Type B pancreatic cell (in vitro differentiated cells): ENCODE data around the gene KY. TPM values are rescaled to one million over a fixed set of nuclear protein-coding genes. Genes with fewer than 3 reads are reported as not detected.

Experiments used
- DNase-seq: peaks from one replicate; pipeline ENCODE4 v3.0.0; 2021; ENCODE audit warnings: mixed read lengths; ENCODE audit not compliant: unreplicated experiment; ENCODE audit errors: extremely low spot score
- H3K27ac Mint-ChIP-seq: 2 replicates; pipeline ENCODE4 v1.8.0; 2021; ENCODE audit warnings: mild to moderate bottlenecking, mixed read lengths
- H3K27me3 Mint-ChIP-seq: 2 replicates; pipeline ENCODE4 v1.8.0; 2021; ENCODE audit warnings: mixed read lengths
- H3K36me3 Mint-ChIP-seq: 2 replicates; pipeline ENCODE4 v1.8.0; 2021; ENCODE audit warnings: mixed read lengths
- H3K4me1 Mint-ChIP-seq: one replicate; pipeline ENCODE4 v1.8.0; 2021; ENCODE audit warnings: mixed read lengths; ENCODE audit not compliant: unreplicated experiment
- H3K4me3 Mint-ChIP-seq: 2 replicates; pipeline ENCODE4 v1.8.0; 2021; ENCODE audit warnings: mild to moderate bottlenecking, mixed read lengths
- H3K9me3 Mint-ChIP-seq: 2 replicates; pipeline ENCODE4 v1.8.0; 2021; ENCODE audit warnings: mixed read lengths
- CTCF ChIP-seq: fragments of 200-600 bp; sonication (generic); conservative IDR thresholded peaks from 2 replicates; pipeline ENCODE4 v1.5.0; 2021; ENCODE audit warnings: antibody characterized with exemption, mild to moderate bottlenecking
- total RNA-seq: library from RNA; stranded (reverse); gene quantifications from 2 replicates; pipeline ENCODE4 v1.2.1, GENCODE V29; 2021; ENCODE audit warnings: low replicate concordance

KY gene
- total RNA-seq, 1 donor from 2014 or later: 0.58 TPM

GRCh38 chr3:134643150-134643675 lies 7.6 kb downstream of the KY start:
- no peak overlapping the region for H3K27ac Mint-ChIP-seq
- peaks cover 7% of the 10 kb centered on the region for H3K9me3 Mint-ChIP-seq
- H3K4me3 Mint-ChIP-seq: no peak overlapping the region
- TF ChIP-seq CTCF: no peak
- H3K4me1 Mint-ChIP-seq: peaks cover 6% of the 10 kb centered on the region
- H3K27me3 Mint-ChIP-seq: peaks cover 21% of the 10 kb centered on the region
- no peaks in the 10 kb centered on the region for H3K36me3 Mint-ChIP-seq
- DNase-seq: no peak

- Mint-ChIP-seq H3K27ac (no peak overlapping the region), H3K9me3 (peaks cover 7% of the 10 kb centered on the region), H3K4me3 (no peak overlapping the region), H3K36me3 (no peaks in the 10 kb centered on the region), H3K27me3 (peaks cover 15% of the 10 kb centered on the region), H3K4me1 (peaks cover 6% of the 10 kb centered on the region)
- no peak for TF ChIP-seq CTCF
- DNase-seq: no peak
Measured at GRCh38 chr3:134642445-134643149, 8.2 kb downstream of the KY start.

GRCh38 chr3:134641671-134642300 lies 9.0 kb downstream of the KY start:
- peaks cover 6% of the 10 kb centered on the region for H3K4me1 Mint-ChIP-seq
- DNase-seq: no peak
- no peak for TF ChIP-seq CTCF
- no peaks in the 10 kb centered on the region for H3K36me3 Mint-ChIP-seq
- H3K27ac Mint-ChIP-seq: no peak overlapping the region
- peaks cover 8% of the 10 kb centered on the region for H3K27me3 Mint-ChIP-seq
- H3K9me3 Mint-ChIP-seq: peaks cover 7% of the 10 kb centered on the region
- H3K4me3 Mint-ChIP-seq: no peak overlapping the region

GRCh38 chr3:134640872-134641470 lies 9.9 kb downstream of the KY start:
- H3K36me3 Mint-ChIP-seq: no peaks in the 10 kb centered on the region
- TF ChIP-seq CTCF: peak; percentile 75
- H3K4me1 Mint-ChIP-seq: peaks cover 6% of the 10 kb centered on the region
- peaks cover 6% of the 10 kb centered on the region for H3K27me3 Mint-ChIP-seq
- no peak overlapping the region for H3K27ac Mint-ChIP-seq
- no peak for DNase-seq
- H3K4me3 Mint-ChIP-seq: no peak overlapping the region
- peaks cover 7% of the 10 kb centered on the region for H3K9me3 Mint-ChIP-seq

- H3K9me3 Mint-ChIP-seq: peaks cover 7% of the 10 kb centered on the region
- peaks cover 6% of the 10 kb centered on the region for H3K27me3 Mint-ChIP-seq
- H3K4me3 Mint-ChIP-seq: no peak overlapping the region
- no peak for TF ChIP-seq CTCF
- peaks cover 6% of the 10 kb centered on the region for H3K4me1 Mint-ChIP-seq
- DNase-seq: no peak
- H3K27ac Mint-ChIP-seq: no peak overlapping the region
- no peaks in the 10 kb centered on the region for H3K36me3 Mint-ChIP-seq
Measured at GRCh38 chr3:134640378-134640777, 10.4 kb downstream of the KY start.
